Hematopoietic multipotent progenitor cell (in vitro differentiated cells): ENCODE data around the gene OBSCN. TPM values are rescaled to one million over a fixed set of nuclear protein-coding genes. Genes with fewer than 3 reads are reported as not detected.
A peak's percentile ranks its signal among the peaks of the same experiment; 100 is the strongest.
"Not testable (repeated sequence)": the region's sequence is repeated elsewhere in the genome, so short reads cannot be mapped to it uniquely, and the experiment has no call there.

Source experiments
- DNase-seq, 3 donors: peaks; one replicate each; pipeline ENCODE4 v3.0.0-alpha.2; 2011 to 2015; ENCODE audit warnings: low read depth in 2 of 3, low spot score in 2 of 3
- total RNA-seq: library from RNA; depleted of rRNA; stranded (reverse); fragments of >200 nt; gene quantifications from one replicate; pipeline ENCODE4 v1.2.3, GENCODE V29; 2012

The OBSCN gene
- total RNA-seq, 1 donor: 85.9 TPM

DNA sequence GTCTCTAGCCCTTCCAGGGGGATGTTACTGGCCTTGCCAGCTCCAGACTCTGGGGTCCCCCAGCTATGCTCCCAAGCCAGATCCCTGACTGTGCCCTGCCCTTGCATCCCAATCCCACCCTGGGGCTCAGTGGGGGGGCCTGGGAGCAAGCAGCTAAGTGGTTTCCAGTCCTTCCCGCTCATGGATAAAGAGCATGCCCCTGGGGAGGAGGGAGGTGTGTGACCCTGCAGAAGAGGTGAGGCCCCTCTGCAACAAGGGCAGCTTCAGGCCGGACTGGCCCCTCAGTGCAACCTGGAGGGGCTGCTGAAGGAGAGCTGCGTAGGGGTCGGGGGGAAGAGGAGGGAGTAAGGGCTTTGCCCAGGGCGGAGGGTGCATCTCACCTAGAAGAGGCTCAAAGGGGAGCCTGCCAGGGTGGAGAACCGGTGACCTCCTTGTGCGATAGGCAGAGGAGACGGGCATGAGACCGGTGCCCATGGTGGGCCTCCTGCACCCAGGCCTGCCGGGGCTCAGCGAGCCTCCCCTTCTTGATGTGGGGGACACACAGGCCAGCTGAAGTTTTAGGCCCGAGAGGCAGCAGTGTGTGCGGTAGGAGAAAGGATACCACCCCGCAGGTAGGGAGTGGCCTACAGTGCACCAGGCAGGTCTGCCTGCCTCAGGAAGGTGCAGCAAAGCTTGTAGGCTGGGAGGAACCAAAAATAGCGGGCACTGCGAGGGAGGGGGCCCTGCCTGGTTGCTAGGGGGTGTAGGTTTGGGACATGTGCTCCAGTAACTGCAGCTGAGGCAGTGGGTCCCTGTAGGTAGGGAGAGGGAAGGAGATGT is 3.1 kb downstream of the OBSCN start:
- no peak for DNase-seq

DNA sequence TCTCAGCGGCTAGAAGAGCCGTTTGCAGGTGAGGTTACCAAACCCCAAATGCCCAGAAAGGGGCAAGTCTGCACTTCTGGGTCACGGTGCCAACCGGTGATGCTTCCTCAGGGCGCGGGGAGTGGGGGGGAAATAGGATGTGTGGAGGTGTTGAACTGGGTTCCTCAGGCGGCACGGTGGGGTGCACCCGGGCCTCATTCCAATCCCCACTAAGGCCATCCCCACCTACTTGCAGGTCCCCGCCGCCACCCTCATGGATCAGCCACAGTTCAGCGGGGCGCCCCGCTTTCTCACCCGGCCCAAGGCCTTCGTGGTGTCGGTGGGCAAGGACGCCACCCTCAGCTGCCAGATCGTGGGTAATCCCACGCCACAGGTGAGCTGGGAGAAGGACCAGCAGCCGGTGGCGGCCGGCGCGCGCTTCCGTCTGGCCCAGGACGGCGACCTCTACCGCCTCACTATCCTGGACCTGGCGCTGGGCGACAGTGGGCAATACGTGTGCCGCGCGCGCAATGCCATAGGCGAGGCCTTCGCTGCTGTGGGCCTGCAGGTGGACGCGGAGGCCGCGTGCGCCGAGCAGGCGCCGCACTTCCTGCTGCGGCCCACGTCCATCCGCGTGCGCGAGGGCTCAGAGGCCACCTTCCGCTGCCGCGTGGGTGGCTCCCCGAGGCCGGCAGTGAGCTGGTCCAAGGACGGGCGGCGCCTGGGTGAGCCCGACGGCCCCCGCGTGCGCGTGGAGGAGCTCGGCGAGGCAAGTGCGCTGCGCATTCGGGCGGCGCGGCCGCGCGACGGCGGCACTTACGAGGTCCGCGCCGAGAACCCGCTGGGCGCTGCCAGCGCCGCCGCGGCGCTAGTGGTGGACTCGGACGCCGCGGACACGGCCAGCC is 3.9 kb downstream of the OBSCN start:
- DNase-seq: no peak

DNA sequence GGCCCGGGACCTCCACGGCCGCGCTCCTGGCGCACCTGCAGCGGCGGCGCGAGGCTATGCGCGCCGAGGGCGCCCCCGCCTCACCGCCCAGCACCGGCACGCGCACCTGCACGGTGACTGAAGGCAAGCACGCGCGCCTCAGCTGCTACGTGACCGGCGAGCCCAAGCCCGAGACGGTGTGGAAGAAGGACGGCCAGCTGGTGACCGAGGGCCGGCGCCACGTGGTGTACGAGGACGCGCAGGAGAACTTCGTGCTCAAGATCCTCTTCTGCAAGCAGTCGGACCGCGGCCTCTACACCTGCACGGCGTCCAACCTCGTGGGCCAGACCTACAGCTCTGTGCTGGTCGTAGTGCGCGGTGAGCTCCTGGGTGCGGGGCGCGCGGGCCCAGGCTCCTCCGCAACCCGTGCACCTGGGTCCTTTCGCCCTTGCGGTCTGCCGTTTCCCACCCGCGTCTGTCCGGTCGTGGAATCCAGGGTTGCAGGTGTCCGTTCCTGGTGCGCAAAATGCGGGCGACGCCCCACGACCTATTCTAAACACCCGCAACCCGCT is 4.6 kb downstream of the OBSCN start:
- no peak for DNase-seq

DNA sequence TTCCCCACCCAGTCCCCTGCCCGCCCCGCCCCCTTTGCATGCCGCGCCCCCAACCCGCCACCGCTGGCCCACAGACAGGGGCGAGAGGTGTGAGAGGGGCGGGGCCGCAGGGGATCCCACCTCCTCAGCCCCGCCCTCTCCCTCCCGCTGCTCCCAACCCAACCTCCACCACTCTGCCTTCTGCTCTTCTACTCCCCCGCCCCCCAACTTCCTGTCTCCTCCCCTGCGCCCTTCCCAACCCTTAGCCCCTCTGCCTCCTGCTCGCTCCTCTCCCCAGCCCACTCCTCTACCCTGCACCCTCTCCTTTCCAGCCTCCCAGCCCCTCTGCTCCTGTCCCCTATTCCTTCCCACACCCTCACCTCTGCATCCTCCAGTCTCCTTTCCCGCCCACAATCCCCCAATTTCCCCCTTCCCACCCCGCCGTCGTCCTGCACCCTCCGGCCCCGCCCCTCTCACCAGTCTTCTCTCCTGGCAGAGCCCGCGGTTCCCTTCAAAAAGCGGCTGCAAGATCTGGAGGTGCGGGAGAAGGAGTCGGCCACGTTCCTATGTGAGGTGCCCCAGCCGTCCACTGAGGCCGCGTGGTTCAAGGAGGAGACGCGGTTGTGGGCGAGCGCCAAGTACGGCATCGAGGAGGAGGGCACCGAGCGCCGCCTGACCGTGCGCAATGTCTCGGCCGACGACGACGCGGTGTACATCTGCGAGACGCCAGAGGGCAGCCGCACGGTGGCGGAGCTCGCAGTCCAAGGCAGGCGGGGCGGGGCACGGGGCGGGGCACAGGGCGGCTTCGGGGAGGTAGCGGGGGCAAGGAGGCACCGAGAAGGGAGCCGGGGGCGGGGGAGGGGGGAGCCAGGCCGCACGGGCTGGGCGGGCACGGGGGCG is 5.4 kb downstream of the OBSCN start:
- DNase-seq: peak; percentile 78 to 92 (median 91)

DNA sequence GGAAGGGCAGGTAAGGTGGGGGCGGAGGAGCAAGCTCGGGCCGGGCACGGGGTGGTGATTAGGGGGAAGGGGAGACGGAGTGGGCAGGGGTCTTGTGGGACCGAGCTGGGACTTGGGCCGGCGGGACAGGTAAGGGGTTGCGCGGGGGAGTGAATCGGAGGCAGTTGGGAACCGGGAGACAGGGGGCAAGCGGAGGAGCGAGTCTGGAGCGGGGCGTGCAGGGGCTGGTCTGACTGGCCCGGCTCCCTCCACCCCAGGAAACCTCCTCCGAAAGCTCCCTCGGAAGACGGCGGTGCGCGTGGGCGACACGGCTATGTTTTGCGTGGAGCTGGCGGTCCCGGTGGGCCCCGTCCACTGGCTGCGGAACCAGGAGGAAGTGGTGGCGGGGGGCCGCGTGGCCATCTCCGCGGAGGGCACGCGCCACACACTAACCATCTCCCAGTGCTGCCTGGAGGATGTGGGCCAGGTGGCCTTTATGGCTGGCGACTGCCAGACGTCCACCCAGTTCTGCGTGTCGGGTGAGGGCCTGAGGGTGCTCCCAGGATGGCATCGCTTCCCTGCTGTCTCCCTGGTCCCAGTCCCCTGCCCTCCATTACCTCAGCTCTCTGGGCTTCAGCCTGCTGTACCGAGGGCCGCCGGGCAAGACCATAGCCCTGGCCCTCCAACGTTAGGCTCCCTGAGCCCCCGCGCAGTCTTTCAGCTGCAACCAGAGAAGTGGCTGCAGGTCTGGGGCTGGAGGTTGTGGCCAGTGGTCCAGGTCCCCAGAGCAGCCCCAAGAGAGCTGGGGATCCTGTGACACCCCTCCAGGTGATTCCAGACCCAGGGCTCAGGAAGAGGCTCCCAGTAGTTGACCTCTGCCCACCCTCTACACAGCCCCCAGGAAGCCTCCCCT is 6.3 kb downstream of the OBSCN start:
- DNase-seq: no peak

DNA sequence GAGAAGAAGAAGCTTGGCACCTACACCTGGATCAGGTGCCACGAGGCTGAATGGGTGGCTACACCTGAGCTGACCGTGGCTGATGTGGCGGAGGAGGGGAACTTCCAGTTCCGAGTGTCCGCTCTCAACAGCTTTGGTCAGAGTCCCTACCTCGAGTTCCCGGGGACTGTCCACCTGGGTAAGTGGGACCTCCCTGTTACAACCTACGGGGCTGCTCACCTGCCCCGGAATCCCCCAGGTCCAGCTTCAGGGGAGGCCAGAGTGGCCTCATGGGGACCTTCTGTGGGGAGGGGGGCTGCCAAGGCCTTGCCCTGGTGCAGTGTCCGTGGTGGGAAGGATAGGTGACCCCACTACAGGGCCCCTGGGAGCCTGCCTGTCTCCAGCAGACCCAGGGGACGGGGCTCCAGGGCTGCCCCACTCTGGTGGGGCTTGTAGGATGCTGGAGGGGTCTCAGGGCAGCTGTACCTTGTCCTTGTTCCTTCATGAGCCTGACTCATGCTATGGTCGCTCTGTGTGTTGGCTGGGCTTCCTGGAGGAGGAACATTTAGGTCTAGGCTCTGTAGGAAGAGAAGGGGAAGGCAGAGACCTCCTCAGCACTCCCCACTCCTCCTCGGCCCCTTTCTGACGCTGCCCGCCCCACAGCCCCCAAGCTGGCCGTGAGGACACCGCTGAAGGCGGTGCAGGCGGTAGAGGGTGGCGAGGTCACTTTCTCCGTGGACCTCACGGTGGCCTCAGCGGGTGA is 7.2 kb downstream of the OBSCN start:
- DNase-seq: no peak

DNA sequence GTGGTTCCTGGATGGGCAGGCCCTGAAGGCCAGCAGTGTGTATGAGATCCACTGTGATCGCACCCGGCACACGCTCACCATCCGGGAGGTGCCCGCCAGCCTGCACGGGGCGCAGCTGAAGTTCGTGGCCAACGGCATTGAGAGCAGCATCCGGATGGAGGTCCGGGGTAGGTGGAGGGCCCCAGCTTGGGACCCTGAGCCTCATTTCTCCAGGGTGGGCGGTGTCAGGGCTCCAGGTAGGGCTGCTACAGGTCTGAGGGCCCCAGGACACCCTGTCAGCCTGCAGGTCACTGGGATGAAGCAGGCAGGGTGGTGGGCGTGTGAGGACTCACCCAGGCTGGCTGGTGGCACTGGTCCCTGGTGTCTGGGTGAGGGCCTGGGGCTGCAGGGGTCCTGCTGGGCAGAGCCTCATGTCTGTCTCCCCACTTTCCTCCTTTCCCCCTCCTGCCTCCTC is 7.8 kb downstream of the OBSCN start:
- no peak for DNase-seq

DNA sequence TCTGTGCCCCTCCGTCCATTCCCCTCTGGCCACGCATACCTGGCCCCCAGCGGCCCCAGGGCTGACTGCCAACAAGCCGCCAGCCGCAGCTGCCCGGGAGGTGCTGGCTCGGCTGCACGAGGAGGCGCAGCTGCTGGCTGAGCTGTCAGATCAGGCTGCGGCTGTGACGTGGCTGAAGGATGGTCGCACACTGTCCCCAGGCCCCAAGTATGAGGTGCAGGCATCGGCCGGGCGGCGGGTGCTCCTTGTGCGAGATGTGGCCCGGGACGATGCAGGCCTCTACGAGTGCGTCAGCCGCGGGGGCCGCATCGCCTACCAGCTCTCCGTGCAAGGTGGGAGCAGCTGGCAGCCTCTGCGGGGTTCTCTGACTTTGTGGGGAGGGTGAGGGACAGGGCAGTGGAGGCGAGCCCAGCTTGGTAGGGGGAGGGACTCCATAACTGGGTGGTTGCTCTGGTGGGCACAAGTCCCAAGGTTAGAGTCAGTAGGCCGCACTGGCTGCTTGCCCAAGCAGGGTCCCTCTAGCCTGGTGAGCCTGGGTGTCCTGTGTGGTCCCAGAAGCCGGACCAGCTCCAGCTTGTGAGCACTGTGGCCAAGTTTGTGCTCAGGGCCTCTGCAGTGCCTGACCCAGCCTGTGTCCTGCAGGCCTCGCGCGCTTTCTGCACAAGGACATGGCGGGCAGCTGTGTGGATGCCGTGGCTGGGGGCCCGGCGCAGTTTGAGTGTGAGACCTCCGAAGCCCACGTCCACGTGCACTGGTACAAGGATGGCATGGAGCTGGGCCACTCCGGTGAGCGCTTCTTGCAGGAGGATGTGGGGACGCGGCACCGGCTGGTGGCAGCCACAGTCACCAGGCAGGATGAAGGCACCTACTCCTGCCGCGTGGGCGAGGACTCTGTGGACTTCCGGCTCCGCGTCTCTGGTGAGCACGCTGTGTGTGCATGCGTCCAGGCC is 8.8 kb downstream of the OBSCN start:
- no peak for DNase-seq

DNA sequence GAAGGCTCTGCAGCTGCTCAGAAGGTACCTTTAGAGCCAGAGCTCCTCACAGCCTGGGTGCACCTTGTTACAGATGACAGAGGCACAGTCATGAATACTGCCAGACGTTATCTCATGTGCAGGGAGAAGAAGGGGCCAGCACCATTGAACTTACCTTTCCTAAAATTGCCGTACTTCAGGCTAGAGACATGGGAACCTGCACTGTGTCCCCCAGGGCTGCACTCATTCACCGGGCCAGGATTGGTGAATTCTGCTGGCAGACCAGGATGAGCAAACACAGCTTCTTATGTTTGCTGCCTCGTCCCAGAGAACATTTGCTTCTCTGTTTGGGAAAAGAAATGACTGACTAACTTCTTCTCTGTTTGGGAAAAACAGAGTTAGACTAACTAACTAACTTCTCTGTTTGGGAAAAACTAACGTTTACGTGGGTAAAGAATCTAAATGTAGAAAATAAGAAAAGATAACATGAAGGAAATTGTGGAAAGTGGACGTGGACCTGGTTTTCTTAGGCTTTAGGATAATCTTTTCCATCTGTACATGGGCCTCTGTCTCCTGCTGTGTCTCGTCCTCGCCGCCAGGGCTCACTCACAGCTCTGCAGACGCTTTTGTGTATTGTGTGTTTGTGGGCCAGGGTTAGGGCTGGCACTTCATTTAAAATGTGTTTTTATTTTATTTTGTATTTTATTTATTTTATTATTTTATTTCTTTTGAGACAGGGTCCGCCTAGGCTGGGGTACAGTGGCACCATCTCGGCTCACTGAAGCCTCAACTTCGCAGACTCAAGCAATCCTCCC is 9.9 kb downstream of the OBSCN start:
- DNase-seq: no peak

DNA sequence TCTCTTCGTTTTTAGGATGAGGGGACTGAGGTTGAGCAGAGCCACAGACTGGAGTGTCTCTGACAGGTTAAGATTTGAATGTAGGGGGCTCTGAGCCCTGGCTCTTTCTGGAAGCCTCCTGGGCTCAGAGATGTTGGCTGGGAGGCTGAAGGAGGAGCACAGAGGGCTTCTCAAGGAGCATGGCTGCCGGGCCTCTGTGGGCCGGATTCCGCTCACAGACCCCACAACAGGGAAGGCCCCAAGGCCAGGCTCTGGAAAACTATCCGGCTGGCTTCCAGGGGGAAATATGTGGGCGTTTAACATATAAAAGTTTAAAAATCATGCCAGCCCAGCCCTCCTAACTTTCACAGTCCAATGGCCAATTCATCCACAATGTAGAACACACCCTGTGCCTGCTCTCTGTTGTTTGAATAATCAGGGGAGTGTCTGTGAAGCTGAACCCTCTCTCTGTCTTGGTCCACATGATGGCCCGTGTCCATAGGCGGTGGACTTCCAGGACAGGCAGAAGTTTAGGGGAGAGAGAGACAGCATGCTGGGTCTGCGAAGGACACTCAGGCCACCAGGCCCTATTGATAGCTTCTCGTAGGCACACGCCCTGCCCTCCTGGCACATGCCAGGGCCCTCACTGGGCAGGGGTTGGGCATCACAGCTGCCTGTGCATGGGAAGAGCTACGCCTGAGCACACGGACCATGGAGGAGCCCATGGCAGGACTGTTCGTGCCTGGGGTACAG is 10.8 kb downstream of the OBSCN start:
- no peak for DNase-seq

DNA sequence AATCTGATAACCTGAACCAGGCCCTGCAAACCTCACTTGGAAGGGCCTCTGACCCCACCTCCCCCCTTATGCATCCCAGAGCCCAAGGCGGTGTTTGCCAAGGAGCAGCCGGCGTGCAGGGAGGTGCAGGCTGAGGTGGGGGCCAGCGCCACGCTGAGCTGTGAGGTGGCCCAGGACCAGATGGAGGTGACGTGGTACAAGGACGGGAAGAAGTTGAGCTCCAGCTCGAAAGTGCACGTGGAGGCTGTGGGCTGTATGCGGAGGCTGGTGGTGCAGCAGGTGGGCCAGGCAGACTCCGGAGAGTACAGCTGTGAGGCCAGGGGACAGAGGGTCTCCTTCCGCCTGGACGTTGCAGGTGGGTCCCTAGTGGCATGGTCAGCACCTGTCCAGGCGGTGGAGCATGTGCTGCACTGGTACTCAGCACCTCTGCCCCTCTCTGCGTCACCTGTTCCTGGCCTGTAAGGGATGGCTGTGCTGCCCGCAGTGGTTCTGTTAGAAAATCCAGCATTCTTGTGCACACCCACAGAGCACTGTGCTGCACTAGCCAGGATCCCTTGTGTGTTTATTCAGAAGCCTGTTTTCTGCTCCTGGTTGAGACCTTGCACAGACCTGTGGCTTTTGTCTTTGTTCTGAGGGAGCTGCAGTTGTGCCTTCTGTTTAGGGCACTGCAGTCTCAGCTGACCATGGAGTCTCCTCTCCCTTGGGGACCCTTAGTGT is 11.6 kb downstream of the OBSCN start:
- no peak for DNase-seq

DNA sequence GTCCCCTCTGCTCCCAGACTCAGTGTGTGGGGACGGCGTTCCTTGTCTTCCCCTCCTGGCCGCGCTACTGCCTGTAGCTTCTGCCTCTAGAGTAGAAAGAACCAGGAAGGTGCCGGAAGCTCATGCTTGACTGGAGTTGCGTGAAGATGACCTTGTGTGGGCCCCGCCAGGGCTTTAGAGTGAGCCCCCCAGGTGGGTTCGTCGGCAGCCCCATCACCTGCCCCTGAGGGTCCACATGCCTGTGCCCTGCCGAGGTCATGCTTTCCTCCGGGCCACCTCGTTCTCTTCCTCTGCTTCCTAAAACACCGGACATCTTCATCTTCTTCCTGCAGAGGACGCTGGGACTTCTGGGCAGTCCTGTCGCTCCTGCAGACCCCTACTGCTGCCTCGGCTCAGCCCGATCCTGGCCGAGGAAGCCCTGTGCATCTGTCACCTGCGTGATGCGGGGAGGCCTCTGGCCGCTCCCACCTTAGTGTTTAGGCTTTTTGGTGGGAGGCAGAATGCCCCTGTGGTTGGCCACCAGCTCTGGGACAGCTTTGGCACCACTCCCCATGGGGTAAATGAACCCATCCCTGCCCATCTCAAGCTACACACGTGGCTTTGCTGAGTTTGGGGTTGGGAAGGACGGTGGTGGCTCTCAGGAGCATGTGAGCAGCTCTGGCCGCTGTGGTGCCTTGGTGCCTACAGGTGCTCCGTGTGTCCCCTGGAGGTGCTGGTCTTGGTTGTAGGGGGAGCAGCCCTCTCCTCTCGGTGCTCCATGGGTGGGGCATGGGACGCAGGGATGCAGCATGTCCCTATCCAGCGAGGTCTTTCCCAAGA is 12.3 kb downstream of the OBSCN start:
- DNase-seq: no peak

DNA sequence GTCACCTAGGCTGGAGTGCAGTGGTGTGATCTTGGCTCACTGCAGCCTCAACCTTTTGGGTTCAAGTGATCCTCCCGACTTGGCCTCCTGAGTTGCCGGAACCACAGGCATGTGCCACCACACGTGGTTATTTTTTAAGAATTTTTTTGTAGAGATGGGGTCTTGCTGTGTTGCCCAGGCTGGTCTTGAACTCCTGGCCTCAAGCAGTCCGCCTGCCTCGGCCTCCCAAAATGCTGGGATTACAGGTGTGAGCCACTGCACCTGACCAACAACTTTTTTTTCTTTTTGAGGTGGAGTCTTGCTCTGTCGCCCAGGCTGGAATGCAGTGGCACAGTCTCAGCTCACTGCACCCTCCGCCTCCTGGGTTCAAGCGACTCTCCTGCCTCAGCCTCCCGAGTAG is 13.3 kb downstream of the OBSCN start:
- not testable (repeated sequence) for DNase-seq

DNA sequence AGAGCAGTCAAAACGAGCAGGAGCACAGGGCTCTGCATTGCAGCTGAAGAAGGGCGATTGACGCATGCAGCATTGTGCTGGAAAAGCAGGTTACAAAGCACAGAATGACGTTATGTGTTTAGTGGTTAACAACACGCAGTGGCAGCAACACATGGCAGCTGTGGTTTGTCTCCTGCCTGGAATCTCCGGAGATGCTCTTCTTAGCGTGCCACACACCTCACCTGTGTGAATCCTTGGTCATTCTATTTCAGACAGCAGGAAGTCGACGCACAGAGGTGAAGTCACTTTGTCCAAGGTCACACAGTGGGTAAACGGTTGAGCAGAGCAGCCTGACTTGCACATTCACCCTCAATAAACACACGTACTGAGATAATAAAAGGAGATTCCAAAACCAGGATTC is 14.7 kb downstream of the OBSCN start:
- no peak for DNase-seq
